IMR-90 (cell line): ENCODE measurements around the gene PQBP1.

Experiments
- CEBPB ChIP-seq: IDR thresholded peaks from 2 replicates; pipeline ENCODE4 v1.6.1; 2012; ENCODE audit warnings: low read depth, low read length, improper control_type of control experiment
- CHD1 ChIP-seq: IDR thresholded peaks from 2 replicates; pipeline ENCODE4 v1.6.1; 2012; ENCODE audit warnings: low read depth, low read length, improper control_type of control experiment
- MAZ ChIP-seq: IDR thresholded peaks from 2 replicates; pipeline ENCODE4 v1.6.1; 2012; ENCODE audit warnings: low read depth, mild to moderate bottlenecking, low read length, improper control_type of control experiment, moderate library complexity, borderline replicate concordance
- MXI1 ChIP-seq: IDR thresholded peaks from 2 replicates; pipeline ENCODE4 v1.6.1; 2012; ENCODE audit warnings: low read depth, mild to moderate bottlenecking, low read length, moderate library complexity, borderline replicate concordance
- NFE2L2 ChIP-seq: fragments of 150-350 bp; IDR thresholded peaks from 2 replicates; pipeline ENCODE4 v1.6.1; 2016; ENCODE audit warnings: low read depth, mild to moderate bottlenecking, low read length
- POLR2A ChIP-seq: IDR thresholded peaks from 2 replicates; pipeline ENCODE4 v1.6.1; 2012; ENCODE audit warnings: mild to moderate bottlenecking, low read depth, low read length
- RFX5 ChIP-seq: IDR thresholded peaks from 2 replicates; pipeline ENCODE4 v1.8.0; 2012; ENCODE audit warnings: low read depth, mild to moderate bottlenecking, low read length, moderate library complexity
- SMC3 ChIP-seq: fragments of 150-350 bp; IDR thresholded peaks from 2 replicates; pipeline ENCODE4 v1.6.1; 2016; ENCODE audit warnings: low read depth, mild to moderate bottlenecking, antibody characterized with exemption, low read length, moderate library complexity
- TF ChIP-seq, protein P1 (sequence below): conservative IDR thresholded peaks from 2 replicates; pipeline ENCODE4 v1.5.1; 2012; ENCODE audit warnings: mild to moderate bottlenecking, low read depth, low read length, improper control_type of control experiment
- TF ChIP-seq, protein P2 (sequence below): fragments of 150-350 bp; IDR thresholded peaks from 2 replicates; pipeline ENCODE4 v1.6.1; 2017; ENCODE audit warnings: mild to moderate bottlenecking, antibody characterized with exemption, low read length, low read depth
- TF ChIP-seq, protein P3 (sequence below): fragments of 150-350 bp; IDR thresholded peaks from 2 replicates; pipeline ENCODE4 v1.6.1; 2016; ENCODE audit warnings: low read depth, mild to moderate bottlenecking, low read length, moderate library complexity, borderline replicate concordance

DNA sequence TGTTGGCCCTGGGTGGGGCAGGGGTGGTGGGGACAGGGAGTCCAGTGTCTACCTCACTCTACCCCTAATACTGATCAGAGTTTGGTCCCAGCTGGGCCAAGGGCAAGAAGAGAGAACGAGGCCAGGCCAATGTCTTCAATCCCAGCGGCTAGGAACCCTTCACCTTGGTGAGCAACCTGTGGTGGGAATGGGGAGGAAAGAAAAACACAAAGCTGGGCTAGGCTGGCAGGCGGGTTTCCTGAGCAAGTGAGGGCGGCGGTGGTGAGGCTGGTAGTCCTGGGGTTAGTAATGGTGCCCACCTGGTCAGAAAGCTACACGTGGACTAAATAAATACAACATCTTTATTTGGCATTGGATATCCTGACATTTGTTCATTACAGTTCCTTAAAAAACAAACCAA, 5.6 kb downstream of the PQBP1 start:
- TF ChIP-seq, protein P1, sequence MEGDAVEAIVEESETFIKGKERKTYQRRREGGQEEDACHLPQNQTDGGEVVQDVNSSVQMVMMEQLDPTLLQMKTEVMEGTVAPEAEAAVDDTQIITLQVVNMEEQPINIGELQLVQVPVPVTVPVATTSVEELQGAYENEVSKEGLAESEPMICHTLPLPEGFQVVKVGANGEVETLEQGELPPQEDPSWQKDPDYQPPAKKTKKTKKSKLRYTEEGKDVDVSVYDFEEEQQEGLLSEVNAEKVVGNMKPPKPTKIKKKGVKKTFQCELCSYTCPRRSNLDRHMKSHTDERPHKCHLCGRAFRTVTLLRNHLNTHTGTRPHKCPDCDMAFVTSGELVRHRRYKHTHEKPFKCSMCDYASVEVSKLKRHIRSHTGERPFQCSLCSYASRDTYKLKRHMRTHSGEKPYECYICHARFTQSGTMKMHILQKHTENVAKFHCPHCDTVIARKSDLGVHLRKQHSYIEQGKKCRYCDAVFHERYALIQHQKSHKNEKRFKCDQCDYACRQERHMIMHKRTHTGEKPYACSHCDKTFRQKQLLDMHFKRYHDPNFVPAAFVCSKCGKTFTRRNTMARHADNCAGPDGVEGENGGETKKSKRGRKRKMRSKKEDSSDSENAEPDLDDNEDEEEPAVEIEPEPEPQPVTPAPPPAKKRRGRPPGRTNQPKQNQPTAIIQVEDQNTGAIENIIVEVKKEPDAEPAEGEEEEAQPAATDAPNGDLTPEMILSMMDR, result no peak
- TF ChIP-seq POLR2A, result no peak
- TF ChIP-seq RFX5, result no peak
- no peak for TF ChIP-seq CHD1
- TF ChIP-seq CEBPB, result no peak
- no peak for TF ChIP-seq MXI1
- TF ChIP-seq, protein P2, sequence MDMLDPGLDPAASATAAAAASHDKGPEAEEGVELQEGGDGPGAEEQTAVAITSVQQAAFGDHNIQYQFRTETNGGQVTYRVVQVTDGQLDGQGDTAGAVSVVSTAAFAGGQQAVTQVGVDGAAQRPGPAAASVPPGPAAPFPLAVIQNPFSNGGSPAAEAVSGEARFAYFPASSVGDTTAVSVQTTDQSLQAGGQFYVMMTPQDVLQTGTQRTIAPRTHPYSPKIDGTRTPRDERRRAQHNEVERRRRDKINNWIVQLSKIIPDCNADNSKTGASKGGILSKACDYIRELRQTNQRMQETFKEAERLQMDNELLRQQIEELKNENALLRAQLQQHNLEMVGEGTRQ, result no peak
- no peak for TF ChIP-seq NFE2L2
- TF ChIP-seq, protein P3, sequence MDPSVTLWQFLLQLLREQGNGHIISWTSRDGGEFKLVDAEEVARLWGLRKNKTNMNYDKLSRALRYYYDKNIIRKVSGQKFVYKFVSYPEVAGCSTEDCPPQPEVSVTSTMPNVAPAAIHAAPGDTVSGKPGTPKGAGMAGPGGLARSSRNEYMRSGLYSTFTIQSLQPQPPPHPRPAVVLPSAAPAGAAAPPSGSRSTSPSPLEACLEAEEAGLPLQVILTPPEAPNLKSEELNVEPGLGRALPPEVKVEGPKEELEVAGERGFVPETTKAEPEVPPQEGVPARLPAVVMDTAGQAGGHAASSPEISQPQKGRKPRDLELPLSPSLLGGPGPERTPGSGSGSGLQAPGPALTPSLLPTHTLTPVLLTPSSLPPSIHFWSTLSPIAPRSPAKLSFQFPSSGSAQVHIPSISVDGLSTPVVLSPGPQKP, result no peak
- no peak for TF ChIP-seq SMC3
- no peak for TF ChIP-seq MAZ
